Thyroid gland (tissue), 4 donors: Measurements from ENCODE around the gene SLC29A2.

Experiments used
- CTCF ChIP-seq, 6 experiments: fragments of 200-600 bp in 3 of 6; fragments of 450-650 bp in 3 of 6; sonication (generic) in 3 of 6; IDR thresholded peaks; one replicate each; pipeline ENCODE4 v1.5.1; 2016 to 2019; ENCODE audit warnings: antibody characterized with exemption in 6 of 6, mild to moderate bottlenecking in 2 of 6, inconsistent platforms in 1 of 6, moderate library complexity in 1 of 6
- POLR2A ChIP-seq, 2 donors: fragments of 450-650 bp; IDR thresholded peaks; one replicate each; pipeline ENCODE4 v1.6.1; 2017; ENCODE audit warnings: antibody characterized with exemption in 2 of 2, mild to moderate bottlenecking in 2 of 2, moderate library complexity in 1 of 2

- TF ChIP-seq CTCF (IDR thresholded peaks at IDR 0.05) (no peak), POLR2A (IDR thresholded peaks at IDR 0.05) (no peak)
Observed at GRCh38 chr11:66317723-66318599, 53.6 kb downstream of the SLC29A2 start.
